ENCODE measurements around the gene CHCT1.

Gene CHCT1

GRCh38 chr17:60442271-60443173 lies 20.2 kb downstream of the CHCT1 start:
- peak; percentile 59 for DNase-seq (ENCODE audit: low spot score)

GRCh38 chr17:60443713-60444112 lies 21.4 kb downstream of the CHCT1 start:
- no peak for DNase-seq (ENCODE audit: low spot score)

- no peak for DNase-seq (ENCODE audit: low spot score)
These were observed 22.9 kb downstream of the CHCT1 start for GRCh38 chr17:60445144-60445543.

- DNase-seq (ENCODE audit: low spot score): no peak
These were observed 25.1 kb downstream of the CHCT1 start for GRCh38 chr17:60447375-60447774.

GRCh38 chr17:60451071-60451470 lies 28.8 kb downstream of the CHCT1 start:
- no peak for DNase-seq (ENCODE audit: low spot score)

GRCh38 chr17:60451965-60452364 lies 29.7 kb downstream of the CHCT1 start:
- no peak for DNase-seq (ENCODE audit: low spot score)

- DNase-seq (ENCODE audit: low spot score): no peak
These were observed 33.1 kb downstream of the CHCT1 start for GRCh38 chr17:60455378-60455777.

GRCh38 chr17:60457148-60457547 lies 34.9 kb downstream of the CHCT1 start:
- no peak for DNase-seq (ENCODE audit: low spot score)

DNA sequence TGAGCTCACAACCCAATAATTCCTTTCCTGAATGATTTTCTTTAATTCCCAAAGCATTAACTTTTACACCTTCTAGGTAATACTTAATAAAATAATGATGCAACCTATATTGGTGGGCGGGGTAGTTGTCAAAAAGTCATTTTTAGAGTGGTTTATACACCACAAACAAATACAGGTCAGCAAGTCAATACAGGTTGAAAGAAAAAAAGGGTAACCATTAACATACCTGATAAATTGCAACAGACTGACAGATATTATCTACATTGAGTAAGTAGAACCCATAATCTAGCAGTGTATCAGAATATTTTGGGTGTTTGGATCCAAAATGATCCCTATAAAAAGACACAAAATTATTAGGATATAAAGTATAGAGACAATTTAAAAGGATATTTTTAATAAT lies 39.3 kb downstream of the CHCT1 start:
- no peak for DNase-seq (ENCODE audit: low spot score)

- no peak for DNase-seq (ENCODE audit: low spot score)
These were observed 41.0 kb downstream of the CHCT1 start for GRCh38 chr17:60463157-60463835.

DNA sequence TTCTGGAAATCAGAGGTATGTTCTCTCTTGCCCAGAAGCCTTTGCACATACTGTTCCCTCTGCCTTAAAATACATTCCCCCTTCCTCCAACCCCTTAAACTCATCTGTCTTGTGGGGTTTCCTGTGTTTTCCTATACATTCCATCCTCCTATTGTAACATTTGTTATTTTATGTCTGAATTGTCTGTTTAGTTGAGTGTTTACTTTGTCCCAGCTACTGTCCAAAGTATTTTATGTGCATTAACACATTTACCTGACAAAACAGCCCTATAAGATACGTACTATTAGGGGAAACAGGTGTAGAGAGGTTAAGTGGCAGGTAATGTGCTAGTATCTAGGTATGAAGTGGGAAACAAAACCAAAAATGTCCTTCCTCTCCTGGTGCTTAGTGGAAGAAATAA lies 42.1 kb downstream of the CHCT1 start:
- DNase-seq (ENCODE audit: low spot score): no peak

DNA sequence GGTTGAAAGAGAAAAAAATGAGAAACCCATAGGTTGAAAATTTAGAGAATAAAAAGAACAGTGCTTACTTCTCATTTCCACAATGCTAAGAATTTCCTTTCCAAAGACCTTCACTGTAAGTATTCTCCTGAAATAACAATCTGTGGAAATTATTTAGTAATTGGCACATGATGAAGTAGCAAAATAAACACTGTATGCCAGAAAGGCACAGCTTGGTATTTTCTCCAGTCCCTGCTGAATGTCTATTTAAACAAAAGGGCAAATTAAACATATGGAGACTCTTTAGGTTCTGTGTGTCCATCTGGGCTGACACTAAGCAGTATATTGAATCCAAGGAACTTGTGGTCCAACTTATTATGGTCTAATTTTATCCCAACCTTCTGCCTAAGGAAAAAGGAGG lies 46.1 kb downstream of the CHCT1 start:
- DNase-seq (ENCODE audit: low spot score): no peak

DNA sequence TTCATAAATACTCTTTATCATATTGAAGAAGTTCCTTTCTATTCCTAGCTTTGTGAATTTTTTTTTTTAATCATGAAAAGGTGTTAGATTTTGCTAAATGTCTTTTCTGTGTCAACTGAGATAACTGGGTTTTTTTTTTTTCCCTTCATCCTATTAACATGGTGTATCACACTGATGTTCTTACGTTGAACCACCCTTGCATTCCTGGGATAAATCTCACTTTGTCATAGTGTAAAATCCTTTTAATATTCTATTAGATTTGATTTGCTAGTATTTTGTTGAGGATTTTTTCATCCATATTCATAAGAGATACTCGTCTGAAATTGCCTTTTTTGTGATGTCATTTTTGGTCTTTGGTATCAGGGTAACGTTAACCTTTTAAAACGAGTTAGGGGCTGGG lies 49.2 kb downstream of the CHCT1 start:
- DNase-seq (ENCODE audit: low spot score): no peak

- DNase-seq (ENCODE audit: low spot score): no peak
These were observed 50.2 kb downstream of the CHCT1 start for GRCh38 chr17:60472449-60472848.

DNA sequence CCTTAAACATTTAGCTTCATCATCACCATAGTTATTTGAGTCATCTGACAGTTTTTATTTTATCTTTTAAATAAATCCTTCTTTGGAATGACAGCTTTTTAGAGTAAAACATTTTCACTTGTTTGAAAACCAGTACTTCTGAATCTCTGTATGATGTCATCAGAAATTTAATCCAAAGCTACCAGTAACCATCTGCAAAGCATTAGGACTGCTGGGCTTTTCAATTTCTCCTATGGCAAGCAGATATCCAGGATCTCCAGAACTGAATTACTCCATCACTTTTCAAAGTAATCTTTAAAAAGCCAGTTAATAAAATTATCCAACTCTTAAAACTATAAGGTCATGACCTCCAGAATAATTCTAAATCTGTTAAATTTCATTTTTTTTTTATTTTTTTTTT lies 51.5 kb downstream of the CHCT1 start:
- peak; percentile 40 for DNase-seq (ENCODE audit: low spot score)
